Frontal cortex (tissue), 4 donors: Measurements from ENCODE around the gene CSRP3. TPM values are rescaled to one million over a fixed set of nuclear protein-coding genes. Genes with fewer than 3 reads are reported as not detected.

Experiments used
- DNase-seq, 2 donors: peaks; one replicate each; pipeline ENCODE4 v3.0.0; 2012; ENCODE audit warnings: low spot score in 2 of 2
- FAIRE-seq: peaks from 2 replicates; lab custom pipeline; 2012; peaks lifted over from hg19 to GRCh38; lab: Jason Lieb, UNC
- total RNA-seq: library from RNA; depleted of rRNA; stranded (reverse); fragments of >200 nt; gene quantifications from one replicate; pipeline ENCODE4 v1.2.3, GENCODE V29; 2014
- donor health status: control.
- donor health status: control.
- donor health status: control.

CSRP3 gene
- total RNA-seq, 1 donor from 2014 or later: not detected

DNA sequence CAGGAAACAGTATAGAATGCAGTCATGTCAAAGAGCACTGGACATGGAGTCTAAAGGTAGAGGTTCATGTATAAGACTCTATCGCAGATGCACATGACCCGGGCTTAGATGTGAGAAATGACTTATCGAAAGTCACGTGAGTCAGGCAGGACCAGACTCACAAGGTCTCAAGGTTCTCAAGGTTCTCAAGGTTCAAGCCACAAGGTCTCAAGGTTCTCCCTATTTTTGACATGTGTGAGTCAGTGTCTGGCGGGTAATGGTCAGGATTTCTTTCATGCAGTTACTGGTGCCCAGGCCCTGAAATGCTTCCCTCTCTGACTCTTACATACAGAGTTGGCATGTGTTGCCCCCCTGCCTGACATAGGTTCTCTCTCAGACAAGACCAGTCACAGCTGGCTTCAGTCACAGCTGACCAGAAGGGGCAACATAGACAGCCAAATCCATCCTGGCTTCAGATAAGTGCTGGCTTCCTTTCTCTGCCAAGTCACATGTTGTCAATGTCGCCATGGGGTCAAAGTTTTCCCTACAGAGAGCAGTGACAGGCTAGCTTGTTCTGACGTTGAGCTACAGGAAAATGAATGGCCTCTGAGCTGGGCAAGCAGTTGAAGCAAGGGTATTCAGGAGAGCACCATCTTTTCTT is 10.1 kb downstream of the CSRP3 start:
- FAIRE-seq (no peak), DNase-seq (no peak)

DNA sequence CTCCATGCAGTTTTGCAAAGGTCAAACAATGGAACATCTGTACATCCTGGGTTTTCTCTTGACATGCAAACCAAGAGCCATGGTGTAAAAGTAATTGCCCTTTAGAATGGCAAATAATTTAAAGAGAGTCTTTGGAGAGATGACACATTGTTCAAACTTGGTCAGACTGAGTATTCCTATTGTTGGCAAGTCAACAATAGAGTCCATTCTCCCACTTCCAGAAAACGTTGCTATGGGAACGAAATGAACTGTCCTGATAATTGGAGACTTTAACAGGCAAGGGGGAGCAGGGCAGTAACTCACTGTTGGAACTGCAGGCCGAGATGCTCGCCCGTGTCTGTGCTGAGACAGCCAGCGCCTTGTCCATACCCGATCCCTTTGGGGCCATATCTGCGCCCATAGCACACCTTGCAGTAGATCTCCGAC is 13.9 kb downstream of the CSRP3 start:
- DNase-seq (peak; percentile 32 to 40), FAIRE-seq (peak; percentile 42)

DNA sequence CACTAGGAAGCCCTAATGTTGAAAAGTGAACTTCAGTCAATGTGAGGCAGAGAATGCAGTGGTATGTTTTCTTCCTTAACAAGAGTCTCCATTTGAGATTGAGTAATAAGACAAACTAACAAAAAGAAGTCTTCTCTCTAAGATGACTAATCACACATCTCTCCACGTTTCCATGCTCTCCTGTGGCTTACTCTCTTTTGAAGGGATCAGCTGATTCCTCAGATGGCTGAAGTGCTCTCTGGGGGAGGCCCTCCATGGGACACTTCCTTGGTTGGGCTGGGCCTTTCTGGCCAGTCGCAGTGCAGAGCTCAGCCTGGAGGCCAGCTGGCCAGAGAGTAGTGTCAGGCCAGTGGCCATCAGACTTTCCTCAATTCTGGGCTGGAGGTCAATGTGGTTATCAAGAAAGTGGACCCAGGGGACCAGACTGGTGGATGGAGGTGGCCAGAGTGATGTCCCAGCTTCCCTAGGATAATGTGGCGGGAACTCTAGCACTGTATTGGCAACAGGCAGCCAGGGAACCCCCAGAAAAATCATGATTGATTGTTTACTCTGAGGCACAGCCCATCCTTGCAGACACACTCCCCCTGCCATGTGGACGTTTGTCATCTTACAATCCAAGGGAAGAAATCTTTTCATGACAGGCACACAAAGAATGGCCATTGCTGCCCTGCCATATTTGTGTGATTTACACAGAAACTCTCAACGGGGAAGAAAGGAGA is 14.5 kb downstream of the CSRP3 start:
- FAIRE-seq (no peak), DNase-seq (no peak)

DNA sequence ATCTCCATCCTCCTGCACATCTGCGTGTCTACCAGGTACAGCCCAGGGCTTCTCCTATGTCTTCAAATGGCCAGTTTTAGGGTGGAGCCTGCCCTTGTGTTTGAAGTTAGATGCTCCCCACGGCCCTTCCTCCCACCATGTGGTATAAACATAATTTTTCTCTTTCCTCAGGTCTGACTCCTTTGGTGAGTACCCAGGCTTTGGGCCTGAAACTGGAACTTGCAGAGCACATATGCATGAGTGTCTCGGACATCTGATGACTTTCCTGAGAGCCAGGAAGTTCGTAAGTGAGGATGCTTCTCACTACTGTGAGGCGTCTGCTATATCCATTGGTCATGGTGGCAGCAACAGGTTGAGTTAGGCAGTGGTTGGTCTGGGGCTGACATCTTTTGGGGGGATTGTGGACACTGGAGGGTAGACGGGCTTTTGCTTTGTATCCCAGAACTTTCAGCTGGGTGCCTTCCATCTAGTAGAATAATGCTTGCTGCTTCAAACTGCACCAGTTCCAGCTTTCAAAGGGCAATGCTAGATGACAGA is 16.2 kb downstream of the CSRP3 start:
- DNase-seq (no peak), FAIRE-seq (no peak)

DNA sequence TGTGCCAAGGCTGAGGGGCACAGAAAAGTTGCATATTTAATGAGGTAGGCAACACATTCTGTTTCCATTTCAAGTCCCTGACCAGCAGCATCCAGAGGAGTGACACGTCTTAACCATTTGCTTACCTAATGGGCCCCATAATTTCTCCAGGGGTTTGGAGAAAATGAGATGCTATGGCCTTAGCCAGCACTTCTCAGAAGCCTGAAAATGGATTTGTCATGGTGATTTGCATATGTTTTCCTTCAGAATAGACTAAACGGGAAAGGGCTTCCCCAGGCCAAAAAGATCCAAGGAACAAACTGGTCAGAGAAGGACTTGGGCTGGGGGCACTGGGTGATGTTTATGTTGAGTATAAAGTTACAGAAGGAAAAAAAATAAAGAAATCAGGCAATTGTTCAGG is 16.7 kb downstream of the CSRP3 start:
- DNase-seq (no peak), FAIRE-seq (no peak)

GRCh38 chr11:19183646-19184045 is 18.1 kb downstream of the CSRP3 start:
- DNase-seq (no peak), FAIRE-seq (no peak)

GRCh38 chr11:19181531-19182261 is 20.1 kb downstream of the CSRP3 start:
- DNase-seq (no peak), FAIRE-seq (no peak)

DNA sequence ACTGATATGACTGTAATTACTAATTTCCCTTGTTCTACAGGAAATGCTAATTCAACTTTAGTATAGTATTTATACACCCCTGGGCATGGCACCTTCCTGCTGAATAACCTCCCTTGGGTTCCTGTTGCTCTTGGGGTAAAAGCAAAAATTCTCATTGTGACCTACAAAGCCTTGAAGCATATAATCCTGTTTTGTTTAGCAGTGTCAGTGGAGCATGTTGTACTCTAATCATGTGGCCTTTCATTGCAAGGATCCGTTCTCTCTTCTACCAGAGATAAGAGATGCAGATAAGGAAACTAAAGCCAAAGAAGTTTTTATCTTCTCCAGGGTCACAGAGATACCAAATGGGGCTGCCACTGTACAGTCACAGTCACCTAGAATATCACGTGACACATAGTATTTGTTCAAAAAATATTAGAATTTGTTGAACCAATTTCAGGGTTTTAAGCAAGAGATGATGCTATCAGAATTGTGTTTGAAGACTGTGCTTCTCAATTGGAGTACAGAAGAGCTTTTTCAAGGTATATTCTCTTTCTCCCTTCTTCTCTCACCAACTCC is 25.1 kb downstream of the CSRP3 start:
- no peak for DNase-seq
- no peak for FAIRE-seq

DNA sequence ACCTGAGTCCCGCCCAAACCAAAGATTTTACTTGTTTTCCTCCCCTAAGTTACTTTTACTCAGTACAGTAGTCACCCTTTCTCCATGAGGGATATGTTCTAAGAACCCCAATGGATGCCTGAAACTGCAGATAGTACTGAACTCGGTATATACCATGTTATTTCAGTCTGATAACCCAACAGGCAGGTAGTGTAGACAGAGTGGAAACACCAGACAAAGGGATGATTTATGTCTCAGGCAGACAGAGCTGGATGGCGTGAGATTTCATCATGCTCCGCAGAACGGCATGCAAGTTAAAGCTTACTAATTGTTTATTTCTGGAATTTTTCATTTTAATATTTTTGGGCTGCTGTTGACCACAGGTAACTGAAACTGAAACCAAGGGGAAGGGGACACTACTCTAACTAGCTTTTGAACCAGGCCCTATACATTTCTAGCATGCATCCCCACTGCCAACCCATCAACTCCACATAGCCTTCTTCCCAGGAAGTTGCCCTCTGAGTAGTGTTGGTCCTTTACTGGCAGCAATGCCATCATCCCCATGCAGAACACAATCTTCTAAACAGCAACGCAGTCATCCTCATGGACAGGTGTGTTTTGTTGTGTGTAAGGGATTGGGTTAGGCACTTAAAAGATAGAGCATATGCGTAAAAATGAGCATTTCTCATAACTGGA is 27.7 kb downstream of the CSRP3 start:
- DNase-seq (no peak), FAIRE-seq (no peak)

- FAIRE-seq (no peak), DNase-seq (no peak)
Measured at GRCh38 chr11:19173004-19173689, 28.6 kb downstream of the CSRP3 start.

DNA sequence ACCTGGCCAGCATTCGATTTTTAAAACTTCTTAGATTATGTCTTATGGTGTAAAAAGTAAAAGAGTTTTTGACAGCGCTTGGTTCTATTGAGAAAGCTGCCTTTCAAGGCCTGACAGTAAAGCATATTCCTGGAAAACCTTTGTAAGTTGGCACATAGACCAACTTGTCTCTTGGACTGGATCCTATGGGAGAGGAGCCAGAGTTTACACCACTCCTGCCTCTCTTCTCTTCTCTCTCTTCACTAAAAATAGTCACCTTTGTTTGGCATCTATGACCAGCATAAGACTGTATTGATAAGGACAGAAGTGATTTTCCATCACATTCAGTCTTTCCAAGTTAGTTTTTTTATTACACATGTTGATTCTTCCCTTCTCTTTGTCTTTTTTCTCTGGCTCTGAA is 33.7 kb downstream of the CSRP3 start:
- DNase-seq: no peak
- no peak for FAIRE-seq

- DNase-seq (no peak), FAIRE-seq (no peak)
Measured at GRCh38 chr11:19164881-19165280, 36.9 kb downstream of the CSRP3 start.

- FAIRE-seq: no peak
- DNase-seq: no peak
Measured at GRCh38 chr11:19164230-19164855, 37.4 kb downstream of the CSRP3 start.

- DNase-seq (no peak), FAIRE-seq (no peak)
Measured at GRCh38 chr11:19163617-19164016, 38.2 kb downstream of the CSRP3 start.

DNA sequence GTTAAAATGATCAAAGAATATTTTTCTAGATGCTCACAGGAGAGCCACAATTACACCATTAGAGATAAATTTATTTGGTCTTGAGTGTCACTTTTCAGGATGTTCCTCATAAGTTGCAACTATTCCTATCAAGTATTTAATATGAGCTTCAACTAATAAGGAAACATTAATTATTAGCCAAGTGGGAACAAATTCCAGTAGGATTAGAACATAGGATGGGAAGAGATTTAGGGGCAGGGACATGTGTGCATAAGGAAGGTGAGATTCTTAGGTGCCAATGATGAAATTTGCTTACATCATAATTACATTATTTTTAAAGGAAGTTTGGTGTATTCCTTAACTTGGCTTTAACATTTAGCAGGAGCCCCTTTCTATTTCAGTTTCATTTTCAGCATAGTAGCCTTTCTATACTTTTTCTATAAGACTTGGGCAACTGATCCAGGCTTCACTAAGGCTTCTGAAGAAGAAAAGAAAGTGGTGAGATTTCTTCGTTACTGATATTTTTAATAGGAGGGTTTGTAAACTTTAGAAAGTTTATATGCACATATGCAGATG is 38.8 kb downstream of the CSRP3 start:
- FAIRE-seq: no peak
- no peak for DNase-seq

- FAIRE-seq (no peak), DNase-seq (no peak)
Measured at GRCh38 chr11:19161651-19162050, 40.1 kb downstream of the CSRP3 start.

DNA sequence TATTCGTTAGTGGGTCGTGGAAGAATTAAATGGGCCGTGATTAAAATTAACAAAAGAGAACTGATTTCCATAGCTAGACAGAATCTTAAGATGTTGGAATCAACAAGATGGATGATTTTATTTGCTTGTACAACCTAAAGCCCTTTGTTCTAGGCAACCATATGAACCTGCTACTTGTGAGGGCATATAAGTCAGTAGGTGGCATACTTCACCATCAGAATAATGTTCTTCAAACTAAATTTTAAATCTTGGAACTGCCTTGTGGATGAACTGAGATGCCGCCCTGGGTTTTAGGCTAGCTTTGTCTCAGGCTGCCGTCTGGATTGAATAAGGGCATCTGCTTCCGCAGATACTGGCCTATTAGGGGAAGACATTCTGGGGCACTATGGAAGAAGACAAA is 40.9 kb downstream of the CSRP3 start:
- DNase-seq (no peak), FAIRE-seq (no peak)

- FAIRE-seq (no peak), DNase-seq (no peak)
Measured at GRCh38 chr11:19156892-19157291, 44.9 kb downstream of the CSRP3 start.

DNA sequence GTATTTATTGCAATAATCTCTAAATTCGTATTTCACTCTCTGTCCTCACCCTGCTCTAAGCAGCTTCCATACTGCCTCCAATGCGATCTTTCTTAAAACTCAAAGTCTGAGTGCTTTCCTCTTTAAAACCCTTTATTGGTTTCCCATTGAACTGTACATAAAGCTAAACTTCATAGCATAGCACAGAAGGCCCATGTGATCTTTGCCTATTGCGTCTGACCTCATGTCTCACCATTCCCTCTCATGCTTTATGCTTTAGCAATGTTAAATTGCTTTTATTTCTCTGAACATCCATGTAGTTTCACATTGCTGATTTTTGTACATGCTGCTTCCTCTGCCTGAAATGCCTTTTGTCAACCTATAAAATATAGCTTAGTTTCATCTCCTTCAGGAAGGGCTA is 56.5 kb downstream of the CSRP3 start:
- DNase-seq (no peak), FAIRE-seq (no peak)
